ENCODE measurements around the gene GNMT. TPM values are rescaled to one million over a fixed set of nuclear protein-coding genes. Genes with fewer than 3 reads are reported as not detected.

GNMT gene
- total and polyA plus RNA-seq, 2 of the 8 experiments (the other 6 are each of a cell fraction or from before 2014, with no cell fraction given): 1.8 to 3.4 TPM

DNA sequence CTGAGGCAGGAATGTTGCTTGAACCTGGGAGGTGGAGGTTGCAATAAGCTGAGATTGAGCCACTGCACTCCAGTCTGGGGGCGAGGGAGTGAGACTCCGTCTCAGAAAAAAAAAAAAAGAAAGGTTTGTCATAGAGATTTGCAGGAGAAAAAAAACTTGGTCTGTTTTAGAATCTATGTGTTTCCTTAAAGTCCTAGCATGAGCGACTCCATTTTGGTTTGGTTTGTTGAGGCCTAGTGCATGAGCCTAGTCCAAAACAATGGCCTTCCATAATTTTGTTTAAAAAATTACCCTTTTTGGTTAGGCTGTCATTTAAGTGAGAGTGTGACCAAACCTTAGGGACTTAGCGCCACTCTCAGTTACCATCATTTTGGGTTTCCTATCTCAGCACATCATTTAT lies 8.2 kb upstream of the GNMT start:
- Histone ChIP-seq H2AFZ (ENCODE audit: low read length) (no peak overlapping the region), H2BK20ac (ENCODE audit: low read length) (no peak overlapping the region), H3K27ac (ENCODE audit: low read depth, low read length) (no peak overlapping the region), H4K91ac (replicated peaks; ENCODE audit: insufficient read length, low read length) (no peak overlapping the region), H3K56ac (replicated peaks; ENCODE audit: insufficient read length, low read depth, low read length) (no peak overlapping the region), H2BK120ac (replicated peaks; ENCODE audit: low read depth, low read length) (no peak overlapping the region), H3K79me1 (ENCODE audit: low read depth, low read length) (no peaks in the 10 kb centered on the region), H3K36me3 (ENCODE audit: control insufficient read depth in 2 of 4, insufficient read depth in 4 of 4, low read length in 3 of 4) (no peaks in the 10 kb centered on the region), H3K4ac (replicated peaks; ENCODE audit: insufficient read length, low read depth, low read length) (no peak overlapping the region), H4K8ac (ENCODE audit: extremely low read depth, insufficient read depth, low read length) (no peak overlapping the region), H2BK15ac (ENCODE audit: low read length) (no peak overlapping the region), H3K79me2 (ENCODE audit: control insufficient read depth in 1 of 2, insufficient read depth in 2 of 2, low read length in 2 of 2) (no peaks in the 10 kb centered on the region), H3K9ac (replicated peaks in 1 of 4; ENCODE audit: extremely low read depth in 1 of 4, low read depth in 3 of 4, low read length in 3 of 4) (no peak overlapping the region), H2BK5ac (ENCODE audit: low read depth, low read length) (no peak overlapping the region), H3K4me1 (replicated peaks in 1 of 4; ENCODE audit: control insufficient read depth in 3 of 4, insufficient read depth in 4 of 4, low read length in 3 of 4) (no peaks in the 10 kb centered on the region), H3K4me2 (ENCODE audit: insufficient read depth in 1 of 2, low read depth in 2 of 2, low read length in 2 of 2) (no peak overlapping the region), H3K23me2 (ENCODE audit: low read depth, low read length) (no peaks in the 10 kb centered on the region), H3K14ac (ENCODE audit: insufficient read length) (no peak overlapping the region), H3K9me3 (ENCODE audit: insufficient read depth in 2 of 2, low read depth in 1 of 2, low read length in 1 of 2) (no peaks in the 10 kb centered on the region), H2AK5ac (ENCODE audit: low read depth, low read length) (no peak overlapping the region), H2BK12ac (ENCODE audit: low read depth, low read length) (no peak overlapping the region), H3K18ac (ENCODE audit: extremely low read depth, low read length) (no peak overlapping the region), H3K23ac (ENCODE audit: insufficient read length) (no peak overlapping the region), H3K27me3 (replicated peaks in 1 of 4; ENCODE audit: control insufficient read depth in 3 of 4, extremely low read depth in 1 of 4, insufficient read depth in 3 of 4, low read length in 3 of 4) (no peaks in the 10 kb centered on the region), H4K5ac (ENCODE audit: insufficient read length, low read depth, low read length) (no peak overlapping the region), H4K20me1 (replicated peaks in 1 of 2; ENCODE audit: control insufficient read depth in 1 of 2, insufficient read depth in 2 of 2, low read length in 2 of 2) (no peaks in the 10 kb centered on the region), H3K4me3 (ENCODE audit: extremely low read depth in 1 of 4, insufficient read depth in 2 of 4, low read depth in 3 of 4, low read length in 4 of 4) (no peak overlapping the region)
- no peak for DNase-seq (ENCODE audit: low read depth in 1 of 2, low spot score in 2 of 2)
- FAIRE-seq: no peak
- WGBS, 2 experiments (ENCODE audit: extremely low coverage in 1 of 2, insufficient coverage in 1 of 2, insufficient read length in 1 of 2, insufficient replicate concordance in 2 of 2, low coverage in 1 of 2, low lambda C conversion rate in 2 of 2, missing lambda C conversion rate in 1 of 2): 94% methylated on average over 4 of the region's 4 CpGs; no CpG with 5 or more reads in 1 of the 2 experiments
- POLR2A ChIA-PET (ENCODE audit: partially characterized antibody): interaction anchor here (0.6 to 1.7 kb wide), 5 partner anchors 8 to 27 kb away, joined by 3 to 4 read pairs (median 4); partner anchors contain the start of genes CNPY3, GNMT and PEX6
- CTCF ChIA-PET (ENCODE audit: partially characterized antibody): interaction anchor here (0.6 to 1.8 kb wide), 4 partner anchors 8 to 1387 kb away, joined by 3 to 6 read pairs (median 3); partner anchors contain the start of gene GNMT
- TF ChIP-seq SIRT6 (IDR thresholded peaks at IDR 0.05; ENCODE audit: low read length): no peak
- no peak for TF ChIP-seq SP1 (IDR thresholded peaks at IDR 0.05; ENCODE audit: low read depth, low read length)
- TF ChIP-seq, protein P1, sequence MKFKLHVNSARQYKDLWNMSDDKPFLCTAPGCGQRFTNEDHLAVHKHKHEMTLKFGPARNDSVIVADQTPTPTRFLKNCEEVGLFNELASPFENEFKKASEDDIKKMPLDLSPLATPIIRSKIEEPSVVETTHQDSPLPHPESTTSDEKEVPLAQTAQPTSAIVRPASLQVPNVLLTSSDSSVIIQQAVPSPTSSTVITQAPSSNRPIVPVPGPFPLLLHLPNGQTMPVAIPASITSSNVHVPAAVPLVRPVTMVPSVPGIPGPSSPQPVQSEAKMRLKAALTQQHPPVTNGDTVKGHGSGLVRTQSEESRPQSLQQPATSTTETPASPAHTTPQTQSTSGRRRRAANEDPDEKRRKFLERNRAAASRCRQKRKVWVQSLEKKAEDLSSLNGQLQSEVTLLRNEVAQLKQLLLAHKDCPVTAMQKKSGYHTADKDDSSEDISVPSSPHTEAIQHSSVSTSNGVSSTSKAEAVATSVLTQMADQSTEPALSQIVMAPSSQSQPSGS (IDR thresholded peaks at IDR 0.05; ENCODE audit: low read length): no peak
- TF ChIP-seq KDM4A (IDR thresholded peaks at IDR 0.05; ENCODE audit: low read depth, low read length, severe bottlenecking): no peak
- TF ChIP-seq, protein P2, sequence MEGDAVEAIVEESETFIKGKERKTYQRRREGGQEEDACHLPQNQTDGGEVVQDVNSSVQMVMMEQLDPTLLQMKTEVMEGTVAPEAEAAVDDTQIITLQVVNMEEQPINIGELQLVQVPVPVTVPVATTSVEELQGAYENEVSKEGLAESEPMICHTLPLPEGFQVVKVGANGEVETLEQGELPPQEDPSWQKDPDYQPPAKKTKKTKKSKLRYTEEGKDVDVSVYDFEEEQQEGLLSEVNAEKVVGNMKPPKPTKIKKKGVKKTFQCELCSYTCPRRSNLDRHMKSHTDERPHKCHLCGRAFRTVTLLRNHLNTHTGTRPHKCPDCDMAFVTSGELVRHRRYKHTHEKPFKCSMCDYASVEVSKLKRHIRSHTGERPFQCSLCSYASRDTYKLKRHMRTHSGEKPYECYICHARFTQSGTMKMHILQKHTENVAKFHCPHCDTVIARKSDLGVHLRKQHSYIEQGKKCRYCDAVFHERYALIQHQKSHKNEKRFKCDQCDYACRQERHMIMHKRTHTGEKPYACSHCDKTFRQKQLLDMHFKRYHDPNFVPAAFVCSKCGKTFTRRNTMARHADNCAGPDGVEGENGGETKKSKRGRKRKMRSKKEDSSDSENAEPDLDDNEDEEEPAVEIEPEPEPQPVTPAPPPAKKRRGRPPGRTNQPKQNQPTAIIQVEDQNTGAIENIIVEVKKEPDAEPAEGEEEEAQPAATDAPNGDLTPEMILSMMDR (IDR thresholded peaks at IDR 0.05; ENCODE audit: control extremely low read depth in 1 of 3, insufficient read depth in 1 of 3, low read depth in 1 of 3, low read length in 3 of 3): no peak
- no peak for TF ChIP-seq JUN (IDR thresholded peaks at IDR 0.05; ENCODE audit: low read depth, low read length)
- no peak for TF ChIP-seq EP300 (IDR thresholded peaks at IDR 0.05; ENCODE audit: borderline replicate concordance in 1 of 2, low read depth in 2 of 2, low read length in 2 of 2)
- TF ChIP-seq GTF2F1 (IDR thresholded peaks at IDR 0.05; ENCODE audit: borderline replicate concordance, low read depth, low read length): no peak

All from H1 (cell line).